ENCODE results near the gene C19orf53. TPM values are rescaled to one million over a fixed set of nuclear protein-coding genes. Genes with fewer than 3 reads are reported as not detected.
"Not testable (repeated sequence)": the region's sequence is repeated elsewhere in the genome, so short reads cannot be mapped to it uniquely, and the experiment has no call there.

C19orf53 gene
- total and polyA plus RNA-seq, 2 experiments from 2014 or later, result 104 to 401 TPM

DNA sequence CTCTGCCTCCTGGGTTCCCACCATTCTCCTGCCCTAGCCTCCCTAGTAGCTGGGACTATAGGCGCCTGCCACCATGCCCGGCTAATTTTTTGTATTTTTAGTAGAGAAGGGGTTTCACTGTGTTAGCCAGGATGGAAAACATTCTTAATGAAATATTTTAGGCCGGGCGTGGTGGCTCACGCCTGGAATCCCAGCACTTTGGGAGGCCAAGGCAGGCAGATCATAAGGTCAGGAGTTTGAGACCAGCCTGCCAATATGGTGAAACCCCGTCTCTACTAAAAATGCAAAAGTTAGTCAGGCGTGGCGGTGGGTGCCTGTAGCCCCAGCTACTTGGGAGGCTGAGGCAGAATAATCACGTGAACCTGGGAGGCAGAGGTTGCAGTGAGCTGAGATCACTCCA is 19.1 kb downstream of the C19orf53 start:
- H3K79me2 ChIP-seq (replicated peaks; ENCODE audit: insufficient read depth), result peaks cover 12% of the 10 kb centered on the region
- not testable (repeated sequence) for H4K20me1 ChIP-seq (replicated peaks; ENCODE audit: insufficient read depth); H3K36me3 Mint-ChIP-seq (ENCODE audit: low read depth); H3K4me3 ChIP-seq; H3K9me2 ChIP-seq (ENCODE audit: insufficient read depth); H3K27ac Mint-ChIP-seq; DNase-seq (ENCODE audit: low spot score); H3K4me2 ChIP-seq; H2AFZ ChIP-seq; H3K4me3 Mint-ChIP-seq; H3F3A ChIP-seq (replicated peaks; ENCODE audit: low read depth); H3K27me3 ChIP-seq (ENCODE audit: insufficient read depth); H3K36me3 ChIP-seq (ENCODE audit: insufficient read depth); ATAC-seq; H3K4me1 Mint-ChIP-seq; H3K9me3 Mint-ChIP-seq
- peaks cover 11% of the 10 kb centered on the region; the same call in 1 of the 2 replicates for H3K4me1 ChIP-seq (ENCODE audit: insufficient read depth)
- H3K27ac ChIP-seq (ENCODE audit: low read depth), result peak overlapping the region; percentile 32; the same call in 1 of the 2 replicates
- H3K27me3 Mint-ChIP-seq (ENCODE audit: insufficient read depth, low read depth, poor library complexity), result peaks cover 13% of the 10 kb centered on the region

DNA sequence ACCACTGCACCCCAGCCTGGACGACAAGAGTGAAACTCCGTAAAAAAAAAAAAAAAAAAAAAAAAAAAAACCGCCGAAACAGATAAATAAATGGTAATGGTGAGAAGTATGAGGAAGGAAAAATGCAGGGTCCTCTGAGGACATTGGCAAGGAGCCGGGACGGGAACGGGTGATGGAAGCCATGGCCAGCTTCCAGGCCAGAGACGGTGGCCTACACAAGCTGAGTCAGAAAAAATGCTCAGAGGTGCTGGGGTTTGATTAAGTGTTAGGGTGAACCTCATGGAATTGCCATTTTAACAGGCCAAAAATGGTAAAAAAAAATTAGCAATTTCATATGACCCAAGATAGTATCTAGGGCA is 20.1 kb downstream of the C19orf53 start:
- Mint-ChIP-seq H3K4me1 (peaks cover 4% of the 10 kb centered on the region; the same call in 2 of the 3 replicates), H3K27me3 (ENCODE audit: insufficient read depth, low read depth, poor library complexity) (peaks cover 13% of the 10 kb centered on the region), H3K27ac (peak overlapping the region; percentile 92), H3K4me3 (peak overlapping the region; percentile 80), H3K9me3 (no peaks in the 10 kb centered on the region), H3K36me3 (ENCODE audit: low read depth) (no peaks in the 10 kb centered on the region; the same call in 1 of the 3 replicates)
- H3K4me3 ChIP-seq, result peak overlapping the region; percentile 56
- ATAC-seq, result no peak
- TF ChIP-seq, protein P1, sequence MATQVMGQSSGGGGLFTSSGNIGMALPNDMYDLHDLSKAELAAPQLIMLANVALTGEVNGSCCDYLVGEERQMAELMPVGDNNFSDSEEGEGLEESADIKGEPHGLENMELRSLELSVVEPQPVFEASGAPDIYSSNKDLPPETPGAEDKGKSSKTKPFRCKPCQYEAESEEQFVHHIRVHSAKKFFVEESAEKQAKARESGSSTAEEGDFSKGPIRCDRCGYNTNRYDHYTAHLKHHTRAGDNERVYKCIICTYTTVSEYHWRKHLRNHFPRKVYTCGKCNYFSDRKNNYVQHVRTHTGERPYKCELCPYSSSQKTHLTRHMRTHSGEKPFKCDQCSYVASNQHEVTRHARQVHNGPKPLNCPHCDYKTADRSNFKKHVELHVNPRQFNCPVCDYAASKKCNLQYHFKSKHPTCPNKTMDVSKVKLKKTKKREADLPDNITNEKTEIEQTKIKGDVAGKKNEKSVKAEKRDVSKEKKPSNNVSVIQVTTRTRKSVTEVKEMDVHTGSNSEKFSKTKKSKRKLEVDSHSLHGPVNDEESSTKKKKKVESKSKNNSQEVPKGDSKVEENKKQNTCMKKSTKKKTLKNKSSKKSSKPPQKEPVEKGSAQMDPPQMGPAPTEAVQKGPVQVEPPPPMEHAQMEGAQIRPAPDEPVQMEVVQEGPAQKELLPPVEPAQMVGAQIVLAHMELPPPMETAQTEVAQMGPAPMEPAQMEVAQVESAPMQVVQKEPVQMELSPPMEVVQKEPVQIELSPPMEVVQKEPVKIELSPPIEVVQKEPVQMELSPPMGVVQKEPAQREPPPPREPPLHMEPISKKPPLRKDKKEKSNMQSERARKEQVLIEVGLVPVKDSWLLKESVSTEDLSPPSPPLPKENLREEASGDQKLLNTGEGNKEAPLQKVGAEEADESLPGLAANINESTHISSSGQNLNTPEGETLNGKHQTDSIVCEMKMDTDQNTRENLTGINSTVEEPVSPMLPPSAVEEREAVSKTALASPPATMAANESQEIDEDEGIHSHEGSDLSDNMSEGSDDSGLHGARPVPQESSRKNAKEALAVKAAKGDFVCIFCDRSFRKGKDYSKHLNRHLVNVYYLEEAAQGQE (IDR thresholded peaks at IDR 0.05; ENCODE audit: unreplicated experiment), result no peak
- TF ChIP-seq, protein P2, sequence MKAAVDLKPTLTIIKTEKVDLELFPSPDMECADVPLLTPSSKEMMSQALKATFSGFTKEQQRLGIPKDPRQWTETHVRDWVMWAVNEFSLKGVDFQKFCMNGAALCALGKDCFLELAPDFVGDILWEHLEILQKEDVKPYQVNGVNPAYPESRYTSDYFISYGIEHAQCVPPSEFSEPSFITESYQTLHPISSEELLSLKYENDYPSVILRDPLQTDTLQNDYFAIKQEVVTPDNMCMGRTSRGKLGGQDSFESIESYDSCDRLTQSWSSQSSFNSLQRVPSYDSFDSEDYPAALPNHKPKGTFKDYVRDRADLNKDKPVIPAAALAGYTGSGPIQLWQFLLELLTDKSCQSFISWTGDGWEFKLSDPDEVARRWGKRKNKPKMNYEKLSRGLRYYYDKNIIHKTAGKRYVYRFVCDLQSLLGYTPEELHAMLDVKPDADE (IDR thresholded peaks at IDR 0.05), result no peak
- TF ChIP-seq EZH2phosphoT487 (IDR thresholded peaks at IDR 0.05; ENCODE audit: unreplicated experiment), result no peak
- H3K27me3 ChIP-seq (ENCODE audit: insufficient read depth), result no peaks in the 10 kb centered on the region
- H2AFZ ChIP-seq, result 0 out of 2 replicates have a peak overlapping the region, but pooled peaks have one; percentile 6
- peaks cover 12% of the 10 kb centered on the region for H3K79me2 ChIP-seq (replicated peaks; ENCODE audit: insufficient read depth)
- peaks cover 11% of the 10 kb centered on the region; the same call in 1 of the 2 replicates for H3K4me1 ChIP-seq (ENCODE audit: insufficient read depth)
- peak overlapping the region; percentile 88 for H3K27ac ChIP-seq (ENCODE audit: low read depth)
- H3K36me3 ChIP-seq (ENCODE audit: insufficient read depth), result no peaks in the 10 kb centered on the region
- no peaks in the 10 kb centered on the region for H3K9me2 ChIP-seq (ENCODE audit: insufficient read depth)
- H3F3A ChIP-seq (replicated peaks; ENCODE audit: low read depth), result 0 out of 2 replicates have a peak, but pooled peaks cover 9% of the 10 kb centered on the region
- no peaks in the 10 kb centered on the region; the same call in 1 of the 2 replicates for H4K20me1 ChIP-seq (replicated peaks; ENCODE audit: insufficient read depth)
- DNase-seq (ENCODE audit: low spot score), result peak; percentile 39
- peak overlapping the region; percentile 75 for H3K4me2 ChIP-seq

All from GM23338 (cell line).